MV-4-11 (cell line): ENCODE results near the gene GNPDA1.

ENCODE experiments used
- DNase-seq: peaks from one replicate; lab custom pipeline; 2025; lab: John Stamatoyannopoulos, UW

GNPDA1 gene

DNA sequence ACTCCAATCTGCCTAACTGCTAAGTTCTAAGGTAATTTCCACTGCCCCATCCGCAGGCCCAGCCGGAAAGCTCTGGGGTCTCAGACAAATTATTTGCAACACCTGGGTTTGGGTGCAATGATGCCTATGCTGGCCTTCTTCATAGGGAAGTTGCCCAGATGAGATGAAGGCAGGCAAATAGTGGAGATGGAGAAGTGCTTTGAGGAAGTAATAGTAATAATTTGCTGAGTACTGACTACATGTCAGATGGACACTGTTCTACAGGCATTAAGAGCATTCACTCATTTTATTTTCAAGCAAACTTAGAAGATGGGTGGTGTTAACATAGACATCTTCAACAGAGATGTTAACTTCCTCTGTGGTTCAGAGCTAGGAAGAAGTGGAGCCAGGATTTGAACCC lies 58.6 kb downstream of the GNPDA1 start:
- peak; percentile 50 for DNase-seq

DNA sequence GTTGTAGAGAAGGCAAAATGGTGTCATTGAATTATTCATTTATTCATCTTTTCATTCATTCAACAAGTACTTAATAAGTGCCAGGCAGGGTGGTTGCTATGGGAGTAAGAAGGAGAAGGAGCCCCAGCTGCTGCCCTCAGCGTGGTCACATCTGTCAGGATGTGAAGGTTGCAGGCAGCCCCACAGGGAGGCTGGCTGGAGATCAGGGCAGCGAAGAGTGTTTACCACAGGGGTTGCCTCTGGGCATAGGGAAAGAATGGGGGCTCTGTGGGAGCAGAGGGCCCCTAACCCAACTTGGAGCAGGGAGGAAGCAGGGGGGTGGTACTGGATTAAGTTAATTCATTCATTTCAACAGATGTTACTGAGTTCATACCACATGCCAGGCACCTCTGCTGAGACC lies 60.8 kb downstream of the GNPDA1 start:
- peak; percentile 51 for DNase-seq

DNA sequence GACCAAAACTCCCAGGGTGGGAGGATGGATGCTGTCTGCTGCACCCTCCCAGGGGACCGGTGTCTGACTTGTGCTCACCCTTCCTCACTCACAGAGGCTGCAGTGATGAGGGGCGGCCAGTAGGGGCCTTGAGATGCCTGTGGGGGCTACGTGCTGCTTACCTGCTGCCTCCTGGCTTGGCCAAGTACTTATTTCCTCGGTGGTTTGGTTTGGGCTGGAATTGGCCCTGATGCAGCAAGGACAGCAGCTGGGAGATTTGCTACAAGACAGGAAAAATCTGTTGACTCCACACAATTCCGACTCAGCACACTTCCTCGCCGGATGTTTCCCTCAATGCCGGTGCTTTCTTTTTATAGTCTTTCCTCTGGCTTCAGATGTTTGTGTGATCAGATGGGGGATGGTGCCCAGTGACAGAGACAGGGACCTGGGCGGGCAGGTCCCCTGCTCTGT lies 61.5 kb downstream of the GNPDA1 start:
- no peak for DNase-seq
